ENCODE data around the gene LINC00632. TPM values are rescaled to one million over a fixed set of nuclear protein-coding genes. Genes with fewer than 3 reads are reported as not detected.
A peak's percentile ranks its signal among the peaks of the same experiment; 100 is the strongest.

LINC00632 gene
- total RNA-seq, 1 experiment from 2014 or later: 1.6 TPM

DNA sequence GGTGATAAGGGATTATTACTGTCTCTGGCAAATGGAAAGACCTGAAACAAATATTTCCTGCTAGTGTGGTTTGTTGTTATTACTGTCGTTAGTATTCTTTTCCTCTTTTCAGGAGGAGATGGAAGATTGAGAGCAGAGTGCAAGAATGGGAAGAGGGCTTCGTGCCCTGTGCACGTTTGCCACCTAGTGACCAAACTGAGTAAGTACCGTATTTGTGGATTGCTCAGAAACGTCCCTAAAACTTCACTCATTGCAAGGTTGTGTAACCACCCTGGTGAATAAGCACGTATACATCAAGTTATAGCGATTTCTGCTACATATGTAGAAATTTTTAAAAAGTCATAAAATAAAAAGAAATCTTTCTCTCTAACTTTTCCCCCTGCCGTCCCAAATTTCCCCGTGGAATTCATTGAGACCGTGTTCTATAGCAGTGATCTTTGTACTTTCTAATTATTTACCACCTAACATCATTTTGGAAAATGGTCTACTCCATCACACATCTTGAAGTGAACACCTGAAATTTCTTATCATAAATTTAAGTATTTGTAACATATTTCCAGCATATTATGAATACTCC lies 24.3 kb downstream of the LINC00632 start:
- Histone ChIP-seq H3K4me3 (no peak overlapping the region), H3K27me3 (no peaks in the 10 kb centered on the region), H3K36me3 (no peaks in the 10 kb centered on the region), H3K9me3 (no peaks in the 10 kb centered on the region)
- no peak for DNase-seq

DNA sequence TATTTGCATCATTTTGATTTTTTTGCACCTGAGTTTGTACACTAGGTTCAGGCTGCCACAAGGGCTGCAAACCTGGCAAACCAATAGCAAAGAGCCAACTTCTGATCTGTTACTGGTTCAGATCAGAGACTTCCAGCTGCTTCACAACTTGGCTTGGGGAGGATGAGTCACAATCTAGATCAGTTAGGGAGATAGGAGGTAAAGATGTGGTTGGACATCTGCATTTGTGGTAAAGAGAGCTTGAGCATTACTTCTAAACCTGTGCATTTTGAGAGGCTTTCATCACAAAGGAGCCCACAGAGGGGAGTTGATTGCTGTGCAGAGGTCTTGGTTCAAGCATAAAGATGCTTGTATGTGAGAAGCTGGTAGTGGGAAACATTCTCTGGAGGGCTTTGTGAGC lies 34.5 kb downstream of the LINC00632 start:
- H3K9me3 ChIP-seq: no peaks in the 10 kb centered on the region
- no peaks in the 10 kb centered on the region for H3K36me3 ChIP-seq
- H3K27me3 ChIP-seq: no peaks in the 10 kb centered on the region
- no peak for DNase-seq
- no peak overlapping the region for H3K4me3 ChIP-seq

DNA sequence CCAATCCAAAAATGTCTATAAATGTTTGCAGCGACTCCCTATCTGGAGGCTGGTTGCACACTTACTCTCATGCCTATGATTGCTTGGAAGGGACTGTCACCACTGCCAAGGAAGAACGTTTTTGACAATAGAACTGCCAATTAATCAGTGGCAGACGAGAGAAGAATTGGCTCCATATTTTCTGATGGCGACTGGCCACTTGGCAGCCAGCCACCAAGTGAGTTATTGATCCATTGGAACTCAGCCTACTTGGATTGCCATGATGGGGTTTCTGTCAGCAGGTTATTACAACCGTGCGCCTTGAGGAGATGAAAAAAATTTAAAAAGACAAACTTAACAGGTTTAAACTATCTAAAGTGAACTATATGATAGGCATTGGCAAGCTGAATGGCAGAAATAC lies 47.4 kb downstream of the LINC00632 start:
- Histone ChIP-seq H3K36me3 (no peaks in the 10 kb centered on the region), H3K9me3 (no peaks in the 10 kb centered on the region), H3K27me3 (no peaks in the 10 kb centered on the region), H3K4me3 (no peak overlapping the region)
- DNase-seq: no peak

DNA sequence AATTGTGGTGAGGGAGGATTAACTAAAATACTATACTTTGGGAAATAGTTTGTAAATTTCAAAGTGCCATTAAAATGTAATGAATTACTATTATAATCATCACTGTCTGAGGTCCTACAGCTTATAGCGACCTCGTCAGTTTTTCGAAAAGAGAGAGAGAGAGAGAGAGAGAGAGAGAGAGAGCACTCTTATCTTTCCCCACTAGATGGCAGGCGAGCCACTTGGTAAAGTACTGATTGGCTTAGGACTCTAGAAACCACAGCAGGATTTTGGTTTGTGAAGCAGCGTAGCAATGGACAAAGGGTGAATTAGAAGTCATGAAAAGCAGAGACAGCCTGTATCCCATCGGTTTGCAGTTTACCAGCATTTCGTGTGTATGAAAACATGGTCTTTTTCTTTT lies 52.5 kb downstream of the LINC00632 start:
- no peak overlapping the region for H3K4me3 ChIP-seq
- no peaks in the 10 kb centered on the region for H3K9me3 ChIP-seq
- H3K27me3 ChIP-seq: no peaks in the 10 kb centered on the region
- DNase-seq: peak; percentile 41
- no peaks in the 10 kb centered on the region for H3K36me3 ChIP-seq

DNA sequence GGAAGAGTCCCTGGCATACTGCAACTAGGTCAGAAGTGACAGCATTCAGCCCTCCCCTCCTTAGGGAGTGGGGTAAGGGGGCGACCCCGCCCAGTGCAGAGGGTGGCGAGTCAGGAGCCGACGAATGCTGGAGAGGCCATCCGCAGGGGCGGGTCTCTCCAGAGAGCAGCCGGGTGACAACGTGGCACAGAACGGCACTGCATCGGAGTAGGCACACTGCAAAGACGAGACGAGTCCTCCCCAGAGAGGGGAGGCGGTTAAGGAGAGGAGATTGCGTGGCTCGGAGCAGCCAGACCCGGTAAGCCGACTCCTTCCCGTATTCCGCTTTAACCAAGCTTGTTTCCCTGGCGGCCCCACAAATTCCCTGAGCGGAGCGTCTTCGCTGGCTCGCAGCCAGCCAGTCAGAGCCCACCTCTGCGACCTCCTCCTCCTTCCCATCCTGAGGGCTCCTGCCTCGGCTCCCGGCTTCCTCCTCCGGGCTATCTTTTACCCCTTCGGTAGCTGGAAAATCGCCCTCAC lies 54.9 kb downstream of the LINC00632 start:
- DNase-seq: peak; percentile 47
- H3K9me3 ChIP-seq: no peaks in the 10 kb centered on the region
- no peaks in the 10 kb centered on the region for H3K27me3 ChIP-seq
- no peaks in the 10 kb centered on the region for H3K36me3 ChIP-seq
- H3K4me3 ChIP-seq: peak overlapping the region; percentile 52

DNA sequence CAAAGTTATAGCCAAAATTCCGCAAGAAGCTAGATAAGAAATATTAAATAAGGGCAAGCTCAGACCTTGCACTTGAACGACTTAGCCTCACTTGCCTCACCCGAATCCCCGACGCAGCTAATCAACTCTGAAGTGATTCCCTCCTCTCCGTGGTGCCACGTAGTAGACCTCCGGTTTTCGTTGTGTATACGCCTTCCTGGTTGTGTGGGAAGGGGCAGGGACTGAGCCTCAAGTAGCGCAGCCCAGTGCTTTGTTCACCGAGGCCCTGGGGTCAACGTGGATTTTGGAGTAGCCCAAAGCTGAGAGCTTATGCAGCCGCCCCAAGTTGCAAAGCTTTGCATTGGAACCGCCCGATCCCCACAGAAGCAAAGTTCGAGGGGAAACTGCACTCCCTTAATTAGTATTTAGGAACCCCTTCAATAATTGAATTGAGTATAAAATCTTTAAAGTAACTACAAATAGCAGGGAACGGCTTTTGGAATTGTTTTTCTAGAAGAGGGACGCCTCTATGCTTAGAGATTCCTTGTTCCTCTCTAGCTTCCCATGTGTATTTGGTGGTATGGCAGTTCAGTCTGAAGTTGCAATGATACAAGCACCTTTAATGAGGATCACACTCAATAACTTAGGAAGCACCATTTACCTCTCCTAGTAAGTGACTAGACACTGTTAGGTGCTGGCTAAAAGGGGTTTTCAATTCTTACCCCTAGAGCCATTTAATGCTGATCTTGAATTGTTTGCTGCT lies 55.7 kb downstream of the LINC00632 start:
- Histone ChIP-seq H3K9me3 (no peaks in the 10 kb centered on the region), H3K4me3 (peak overlapping the region; percentile 52), H3K36me3 (no peaks in the 10 kb centered on the region), H3K27me3 (no peaks in the 10 kb centered on the region)
- peak; percentile 9 for DNase-seq

DNA sequence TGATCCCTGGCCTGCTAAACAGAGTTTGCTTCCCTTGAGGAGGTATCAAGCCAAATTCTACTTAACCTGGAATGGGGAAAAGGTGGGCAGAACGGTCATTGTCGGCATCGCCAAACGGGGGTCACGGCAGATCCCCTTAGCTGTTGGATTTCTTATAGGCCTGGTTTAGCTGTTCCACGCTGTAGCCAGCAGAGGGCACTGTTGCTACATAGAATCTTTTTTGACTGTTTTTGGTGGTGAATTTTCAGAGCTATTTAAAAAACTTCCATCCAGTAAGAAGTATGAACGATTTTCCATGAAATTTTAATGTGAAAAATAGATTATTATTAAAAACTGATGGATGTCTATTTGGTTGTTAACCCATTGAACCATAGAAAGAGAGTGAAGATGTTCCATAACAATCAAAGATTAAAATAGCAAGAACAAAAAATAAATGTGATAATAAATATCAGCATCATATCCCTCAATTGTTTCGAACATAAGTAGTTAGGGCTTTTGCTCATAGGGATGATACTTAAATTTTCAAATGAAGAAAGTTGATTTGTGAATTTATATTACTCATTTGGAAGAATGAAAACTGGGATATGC lies 56.6 kb downstream of the LINC00632 start:
- peak; percentile 11 for DNase-seq
- Histone ChIP-seq H3K4me3 (peak overlapping the region; percentile 52; the same call in 1 of the 2 replicates), H3K27me3 (no peaks in the 10 kb centered on the region)

DNA sequence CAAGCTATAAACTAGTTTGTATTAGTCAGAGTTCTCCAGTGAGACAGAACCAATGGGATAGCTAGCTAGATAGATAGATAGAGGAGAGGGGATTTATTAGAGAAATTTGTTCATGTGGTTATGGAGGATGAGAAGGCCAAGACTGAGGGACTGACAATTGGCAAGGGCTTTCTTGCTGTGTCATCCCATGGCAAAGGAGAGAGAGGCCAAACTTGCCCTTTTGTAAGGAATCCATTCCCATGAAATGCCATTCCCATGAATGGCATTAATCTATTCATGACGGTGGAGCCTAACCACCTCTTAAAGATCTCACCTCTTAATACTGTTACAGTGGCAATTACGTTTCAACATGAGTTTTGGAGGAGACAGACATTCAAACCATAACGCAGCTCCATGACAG lies 58.1 kb downstream of the LINC00632 start:
- peak; percentile 14 for DNase-seq
- H3K27me3 ChIP-seq: no peaks in the 10 kb centered on the region
- H3K9me3 ChIP-seq: no peaks in the 10 kb centered on the region
- H3K36me3 ChIP-seq: no peaks in the 10 kb centered on the region
- no peak overlapping the region for H3K4me3 ChIP-seq

More for the DNA sequence above, 56.6 kb downstream of the LINC00632 start:
- H3K9me3 ChIP-seq: no peaks in the 10 kb centered on the region
- H3K36me3 ChIP-seq: no peaks in the 10 kb centered on the region

DNA sequence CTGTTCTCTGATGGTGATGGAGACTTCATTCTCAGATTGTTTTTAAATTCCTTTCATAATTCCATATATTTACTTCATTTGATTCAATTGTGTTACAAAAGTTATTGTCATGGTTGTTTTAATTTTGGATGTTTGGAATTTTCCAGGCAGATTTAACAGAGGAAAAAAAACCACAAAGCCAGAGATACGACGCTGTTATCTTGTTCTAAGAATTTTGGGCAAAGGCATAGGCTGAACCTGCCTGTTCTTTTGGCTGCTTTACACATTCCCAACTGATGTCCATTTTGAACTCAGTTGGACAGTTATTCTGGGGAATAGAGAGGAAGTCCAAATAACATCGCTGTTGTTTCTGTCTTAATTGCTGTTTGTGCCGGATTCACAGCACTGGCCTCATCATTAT lies 65.7 kb downstream of the LINC00632 start:
- H3K4me3 ChIP-seq: no peak overlapping the region
- no peak for DNase-seq
- H3K27me3 ChIP-seq: no peaks in the 10 kb centered on the region
- no peaks in the 10 kb centered on the region for H3K36me3 ChIP-seq
- H3K9me3 ChIP-seq: no peaks in the 10 kb centered on the region

DNA sequence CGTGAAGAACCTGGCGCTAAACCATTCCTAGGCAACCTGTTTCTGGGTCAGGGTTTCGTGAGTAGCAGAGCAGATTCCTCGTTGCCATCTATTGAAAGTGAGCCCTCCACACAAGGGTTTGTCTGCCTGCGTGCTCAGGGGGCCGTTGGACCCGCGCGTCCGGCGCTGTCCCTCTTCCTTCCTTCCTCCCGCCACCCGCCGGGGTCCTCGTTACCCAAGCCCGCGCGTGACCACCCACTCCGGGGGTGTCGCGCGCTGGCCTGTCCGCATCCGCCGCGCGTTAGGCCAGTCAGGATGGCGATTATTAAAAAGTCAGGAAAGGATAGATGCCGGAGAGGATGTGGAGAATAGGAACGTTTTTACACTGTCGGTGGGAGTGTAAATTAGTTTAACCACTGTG lies 66.8 kb downstream of the LINC00632 start:
- Histone ChIP-seq H3K9me3 (no peaks in the 10 kb centered on the region), H3K27me3 (no peaks in the 10 kb centered on the region), H3K4me3 (no peak overlapping the region), H3K36me3 (no peaks in the 10 kb centered on the region)
- DNase-seq: no peak

DNA sequence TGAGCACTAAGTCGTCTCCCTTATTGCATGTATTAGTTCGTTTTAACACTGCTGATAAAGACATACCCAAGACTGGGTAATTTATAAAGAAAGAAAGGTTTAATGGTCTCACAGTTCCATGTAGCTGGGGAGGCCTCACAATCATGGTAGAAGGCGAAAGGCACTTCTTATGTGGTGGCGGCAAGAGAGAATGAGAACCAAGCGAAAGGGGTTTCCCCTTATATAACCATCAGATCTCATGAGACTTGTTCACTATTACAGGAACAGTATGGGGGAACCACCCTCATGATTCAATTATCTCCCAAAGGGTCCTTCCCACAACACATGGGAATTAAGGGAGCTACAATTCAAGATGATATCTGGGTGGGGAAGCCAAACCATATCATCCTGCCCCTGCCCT lies 85.1 kb downstream of the LINC00632 start:
- DNase-seq: no peak
- H3K36me3 ChIP-seq: no peaks in the 10 kb centered on the region
- no peak overlapping the region for H3K4me3 ChIP-seq
- no peaks in the 10 kb centered on the region for H3K27me3 ChIP-seq
- no peaks in the 10 kb centered on the region for H3K9me3 ChIP-seq

DNA sequence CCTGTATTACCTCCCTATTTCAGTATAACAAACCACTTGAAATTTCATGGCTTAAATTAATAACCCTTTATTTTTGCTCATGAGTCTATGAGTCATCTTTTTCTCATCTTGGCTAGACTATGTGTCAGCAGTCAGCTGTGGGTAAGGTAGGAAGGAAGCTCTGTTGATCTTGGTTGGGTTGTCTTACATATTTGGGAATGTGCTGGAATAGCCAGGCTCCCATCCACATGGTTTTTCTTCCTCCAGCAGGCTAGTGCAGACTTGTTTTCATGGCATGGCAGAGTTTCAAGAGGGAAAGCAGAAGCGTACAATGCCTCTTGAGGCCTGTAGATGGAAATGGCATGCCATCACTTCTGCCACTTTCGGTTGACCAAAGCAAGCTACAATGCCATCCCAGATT lies 89.7 kb downstream of the LINC00632 start:
- no peak for DNase-seq
- H3K4me3 ChIP-seq: no peak overlapping the region
- H3K9me3 ChIP-seq: no peaks in the 10 kb centered on the region
- H3K36me3 ChIP-seq: no peaks in the 10 kb centered on the region
- H3K27me3 ChIP-seq: no peaks in the 10 kb centered on the region

DNA sequence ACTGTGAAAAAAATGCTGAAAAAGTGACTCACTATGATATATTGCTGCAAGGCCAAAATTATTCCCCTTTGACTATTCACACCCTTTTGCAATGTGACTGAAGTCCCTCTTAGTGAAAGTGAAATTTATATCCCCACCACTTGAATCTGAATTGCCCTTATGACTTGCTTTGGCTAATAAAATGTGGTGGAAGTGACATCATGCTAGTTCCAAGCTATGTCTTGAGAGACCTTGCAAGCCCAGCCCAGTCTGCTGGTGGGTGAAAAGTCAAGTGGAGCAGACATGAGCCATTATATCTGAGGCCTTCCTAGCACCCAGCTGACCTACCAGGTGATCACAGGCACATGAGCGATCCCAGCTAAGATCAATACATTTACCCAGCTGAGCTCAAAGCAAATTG lies 94.7 kb downstream of the LINC00632 start:
- no peaks in the 10 kb centered on the region for H3K36me3 ChIP-seq
- no peak overlapping the region for H3K4me3 ChIP-seq
- no peaks in the 10 kb centered on the region for H3K27me3 ChIP-seq
- no peak for DNase-seq
- no peaks in the 10 kb centered on the region for H3K9me3 ChIP-seq

DNA sequence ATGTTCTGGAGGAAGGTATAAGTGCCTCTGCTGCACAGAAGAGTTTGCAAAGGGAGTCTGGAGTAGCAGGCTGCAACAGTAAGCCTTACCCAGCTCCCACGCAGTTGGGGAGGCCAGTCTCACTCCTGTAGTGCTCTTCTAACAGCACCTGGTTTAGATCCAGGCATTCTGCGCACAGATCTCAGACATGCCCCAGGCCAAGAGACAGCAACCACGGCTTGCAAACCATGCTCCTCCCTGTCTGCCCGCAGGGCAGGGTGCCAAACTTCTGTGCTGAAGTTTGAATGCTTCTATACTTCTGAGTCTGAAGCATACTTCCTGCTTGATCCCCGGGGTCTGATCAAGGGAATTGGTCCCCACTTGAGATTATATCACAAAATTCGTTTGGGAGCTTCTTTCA lies 106.3 kb downstream of the LINC00632 start:
- no peaks in the 10 kb centered on the region for H3K27me3 ChIP-seq
- DNase-seq: peak; percentile 18
- H3K9me3 ChIP-seq: no peaks in the 10 kb centered on the region
- H3K36me3 ChIP-seq: no peaks in the 10 kb centered on the region
- no peak overlapping the region for H3K4me3 ChIP-seq

DNA sequence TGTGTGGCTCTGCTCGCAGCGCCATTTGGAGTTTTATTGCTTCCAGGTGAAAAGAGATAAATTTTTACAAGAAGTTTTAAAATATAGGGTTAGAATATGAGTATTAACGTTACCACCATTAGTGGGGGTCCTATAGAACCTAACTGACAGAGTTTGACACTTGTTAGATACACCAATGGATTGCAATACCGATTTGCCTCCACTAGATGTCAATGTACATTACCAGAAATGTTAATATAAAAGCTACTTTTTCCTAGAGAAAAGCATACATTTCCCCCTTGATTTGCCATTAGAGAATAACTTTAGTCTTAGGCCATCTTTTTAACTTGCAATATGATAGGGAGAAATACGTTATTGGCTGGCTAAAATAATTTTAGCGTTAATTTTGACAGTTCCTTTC lies 108.4 kb downstream of the LINC00632 start:
- no peak for DNase-seq
- Histone ChIP-seq H3K36me3 (no peaks in the 10 kb centered on the region), H3K27me3 (no peaks in the 10 kb centered on the region), H3K9me3 (no peaks in the 10 kb centered on the region), H3K4me3 (no peak overlapping the region)

DNA sequence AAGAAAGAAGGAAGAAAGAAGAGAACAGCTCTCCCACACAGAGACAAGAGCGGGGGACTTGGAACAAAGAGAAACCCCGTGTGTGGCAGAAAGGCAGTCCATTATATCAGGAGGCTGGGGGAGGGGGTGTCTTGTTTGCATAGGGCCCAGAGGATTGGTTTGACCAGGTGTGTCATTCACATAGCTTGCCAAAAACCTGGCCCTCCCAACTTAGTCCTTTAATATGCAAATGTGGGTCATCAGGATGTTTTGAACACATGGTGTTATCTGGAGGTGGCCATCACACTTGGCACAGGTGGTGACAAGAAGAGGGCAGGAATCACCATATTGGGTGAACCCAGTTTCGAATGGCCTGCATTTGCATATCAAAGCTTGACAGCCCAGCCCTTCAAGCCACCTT lies 111.7 kb downstream of the LINC00632 start:
- Histone ChIP-seq H3K36me3 (no peaks in the 10 kb centered on the region), H3K4me3 (no peak overlapping the region), H3K9me3 (no peaks in the 10 kb centered on the region), H3K27me3 (no peaks in the 10 kb centered on the region)
- no peak for DNase-seq

DNA sequence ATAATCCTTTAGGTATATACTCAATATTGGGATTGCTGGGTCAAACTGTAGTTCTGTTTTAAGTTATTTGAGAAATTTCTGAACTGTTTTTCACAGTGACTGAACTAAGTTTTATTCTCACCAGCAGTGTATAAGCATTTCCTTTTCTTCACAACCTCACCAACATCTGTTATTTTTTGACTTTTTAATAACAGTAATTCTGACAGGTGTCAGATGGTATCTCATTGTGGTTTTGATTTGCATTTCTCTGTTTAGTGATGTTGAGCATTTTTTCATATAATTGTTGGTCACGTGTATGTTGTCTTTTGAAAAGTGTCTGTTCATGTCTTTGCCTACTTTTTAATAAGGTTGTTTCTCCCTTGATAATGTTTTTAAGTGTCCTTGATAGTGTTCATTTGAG lies 112.6 kb downstream of the LINC00632 start:
- H3K9me3 ChIP-seq: no peaks in the 10 kb centered on the region
- H3K4me3 ChIP-seq: no peak overlapping the region
- DNase-seq: no peak
- H3K36me3 ChIP-seq: no peaks in the 10 kb centered on the region
- H3K27me3 ChIP-seq: no peaks in the 10 kb centered on the region

DNA sequence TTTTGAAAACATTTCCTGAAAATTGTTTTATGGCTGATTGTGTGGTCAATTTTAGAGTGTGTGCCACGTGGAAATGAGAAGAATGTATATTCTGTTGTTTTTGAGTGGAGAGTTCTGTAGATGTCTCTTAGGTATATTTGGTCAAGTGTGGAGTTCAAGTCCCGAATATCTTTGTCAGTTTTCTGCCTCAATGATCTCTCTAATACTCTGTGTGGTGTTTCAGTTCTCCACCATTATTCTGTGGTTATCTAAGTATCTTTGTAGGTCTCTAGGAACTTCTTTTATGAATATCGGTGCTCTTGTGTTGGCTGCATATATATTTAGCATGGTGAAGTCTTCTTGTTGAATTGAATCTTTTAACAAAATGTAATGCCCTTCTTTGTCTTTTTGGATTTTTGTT lies 113.3 kb downstream of the LINC00632 start:
- no peak overlapping the region for H3K4me3 ChIP-seq
- no peak for DNase-seq
- H3K27me3 ChIP-seq: no peaks in the 10 kb centered on the region
- H3K9me3 ChIP-seq: no peaks in the 10 kb centered on the region
- no peaks in the 10 kb centered on the region for H3K36me3 ChIP-seq

Measured in MG63 (cell line).